ENCODE measurements around the gene ENTREP1. TPM values are rescaled to one million over a fixed set of nuclear protein-coding genes. Genes with fewer than 3 reads are reported as not detected.

The ENTREP1 gene
- total and polyA plus RNA-seq, 8 donors, result 2.0 to 40.2 (median 11.3) TPM

GRCh38 chr9:69340631-69341030 lies 15.6 kb downstream of the ENTREP1 start:
- Histone ChIP-seq H3K4me3 (no peak overlapping the region), H3K27me3 (no peaks in the 10 kb centered on the region), H3K27ac (no peak overlapping the region), H3K4me1 (peaks cover 0 to 6% (median 0%) of the 10 kb centered on the region in 4 donors), H3K9me3 (no peaks in the 10 kb centered on the region), H3K36me3 (no peaks in the 10 kb centered on the region)
- 11 to 85% (median 28%) methylated on average over 2 to 3 of the region's 3 CpGs for WGBS, 5 donors
- DNase-seq, result no peak
- TF ChIP-seq POLR2AphosphoS5 (IDR thresholded peaks at IDR 0.05), result no peak
- TF ChIP-seq EP300 (IDR thresholded peaks at IDR 0.05), result no peak
- TF ChIP-seq POLR2A (IDR thresholded peaks at IDR 0.05), result no peak
- intact Hi-C loops (cut with DNase I; ENCODE audit: low total_unique reads), result no loop called here

- intact Hi-C loops (cut with DNase I; ENCODE audit: low total_unique reads), result no loop called here
- H3K36me3 ChIP-seq, result no peaks in the 10 kb centered on the region
- 36 to 81% (median 75%) methylated on average over 1 of the region's 1 CpG for WGBS, 5 donors
- DNase-seq, result no peak
- no peaks in the 10 kb centered on the region for H3K27me3 ChIP-seq
- no peak overlapping the region for H3K4me3 ChIP-seq
- peaks cover 11 to 17% (median 13%) of the 10 kb centered on the region in 4 donors for H3K4me1 ChIP-seq
- H3K9me3 ChIP-seq, result no peaks in the 10 kb centered on the region
- TF ChIP-seq POLR2A (IDR thresholded peaks at IDR 0.05), result no peak
- no peak for TF ChIP-seq CTCF (IDR thresholded peaks at IDR 0.05)
- TF ChIP-seq POLR2AphosphoS5 (IDR thresholded peaks at IDR 0.05), result no peak
- TF ChIP-seq EP300 (IDR thresholded peaks at IDR 0.05), result no peak
- H3K27ac ChIP-seq, result no peak overlapping the region
Measured at GRCh38 chr9:69342769-69343168, 17.8 kb downstream of the ENTREP1 start.

- TF ChIP-seq EP300 (IDR thresholded peaks at IDR 0.05) (no peak), POLR2A (IDR thresholded peaks at IDR 0.05) (no peak), POLR2AphosphoS5 (IDR thresholded peaks at IDR 0.05) (no peak), CTCF (IDR thresholded peaks at IDR 0.05) (no peak)
Measured at GRCh38 chr9:69344459-69344858, 19.4 kb downstream of the ENTREP1 start.

GRCh38 chr9:69346596-69347390 lies 21.8 kb downstream of the ENTREP1 start:
- no peaks in the 10 kb centered on the region for H3K27me3 ChIP-seq
- no peak for TF ChIP-seq EP300 (IDR thresholded peaks at IDR 0.05)
- no peak for TF ChIP-seq POLR2A (IDR thresholded peaks at IDR 0.05)
- TF ChIP-seq POLR2AphosphoS5 (IDR thresholded peaks at IDR 0.05), result no peak
- no peak for TF ChIP-seq CTCF (IDR thresholded peaks at IDR 0.05)
- H3K27ac ChIP-seq, result peak overlapping the region; percentile 20 to 75 (median 51)
- intact Hi-C loops (cut with DNase I; ENCODE audit: low total_unique reads), result no loop called here
- DNase-seq, result no peak
- WGBS, 5 donors, result 48 to 62% (median 51%) methylated on average over 6 of the region's 6 CpGs
- H3K9me3 ChIP-seq, result no peaks in the 10 kb centered on the region
- H3K4me3 ChIP-seq, result no peak overlapping the region
- peaks cover 14 to 19% (median 15%) of the 10 kb centered on the region in 4 donors for H3K4me1 ChIP-seq
- H3K36me3 ChIP-seq, result no peaks in the 10 kb centered on the region

More at GRCh38 chr9:69344459-69344858, 19.4 kb downstream of the ENTREP1 start:
- intact Hi-C loops (cut with DNase I; ENCODE audit: low total_unique reads), result no loop called here
- Histone ChIP-seq H3K27me3 (no peaks in the 10 kb centered on the region), H3K4me1 (peaks cover 14 to 19% (median 17%) of the 10 kb centered on the region in 4 donors), H3K4me3 (no peak overlapping the region), H3K9me3 (no peaks in the 10 kb centered on the region), H3K27ac (no peak overlapping the region), H3K36me3 (no peaks in the 10 kb centered on the region)
- WGBS, 5 donors, result 54 to 74% (median 57%) methylated on average over 4 of the region's 4 CpGs
- no peak for DNase-seq

GRCh38 chr9:69347607-69348006 lies 22.6 kb downstream of the ENTREP1 start:
- Histone ChIP-seq H3K9me3 (no peaks in the 10 kb centered on the region), H3K36me3 (no peaks in the 10 kb centered on the region), H3K4me3 (no peak overlapping the region), H3K27ac (peak overlapping the region; percentile 20 to 75 (median 51)), H3K4me1 (peaks cover 14 to 19% (median 15%) of the 10 kb centered on the region in 4 donors), H3K27me3 (no peaks in the 10 kb centered on the region)
- 23 to 46% (median 33%) methylated on average over 1 of the region's 1 CpG for WGBS, 5 donors
- intact Hi-C loops (cut with DNase I; ENCODE audit: low total_unique reads), result no loop called here
- no peak for DNase-seq
- TF ChIP-seq POLR2AphosphoS5 (IDR thresholded peaks at IDR 0.05) (no peak), POLR2A (IDR thresholded peaks at IDR 0.05) (no peak), CTCF (IDR thresholded peaks at IDR 0.05) (no peak), EP300 (IDR thresholded peaks at IDR 0.05) (no peak)

Data from stomach (tissue), 9 donors.